AG09319 (cell line): ENCODE data around the gene MED17.

ENCODE experiments used
- DNase-seq: peaks from one replicate; pipeline ENCODE4 v3.0.0-alpha.2; 2010; ENCODE audit warnings: low read depth; ENCODE audit errors: extremely low read depth
- TF ChIP-seq, protein P1 (sequence below): IDR thresholded peaks from 2 replicates; pipeline ENCODE4 v1.5.1; 2011; ENCODE audit warnings: low read depth, mild to moderate bottlenecking, inconsistent platforms, low read length, moderate library complexity

MED17 gene

DNA sequence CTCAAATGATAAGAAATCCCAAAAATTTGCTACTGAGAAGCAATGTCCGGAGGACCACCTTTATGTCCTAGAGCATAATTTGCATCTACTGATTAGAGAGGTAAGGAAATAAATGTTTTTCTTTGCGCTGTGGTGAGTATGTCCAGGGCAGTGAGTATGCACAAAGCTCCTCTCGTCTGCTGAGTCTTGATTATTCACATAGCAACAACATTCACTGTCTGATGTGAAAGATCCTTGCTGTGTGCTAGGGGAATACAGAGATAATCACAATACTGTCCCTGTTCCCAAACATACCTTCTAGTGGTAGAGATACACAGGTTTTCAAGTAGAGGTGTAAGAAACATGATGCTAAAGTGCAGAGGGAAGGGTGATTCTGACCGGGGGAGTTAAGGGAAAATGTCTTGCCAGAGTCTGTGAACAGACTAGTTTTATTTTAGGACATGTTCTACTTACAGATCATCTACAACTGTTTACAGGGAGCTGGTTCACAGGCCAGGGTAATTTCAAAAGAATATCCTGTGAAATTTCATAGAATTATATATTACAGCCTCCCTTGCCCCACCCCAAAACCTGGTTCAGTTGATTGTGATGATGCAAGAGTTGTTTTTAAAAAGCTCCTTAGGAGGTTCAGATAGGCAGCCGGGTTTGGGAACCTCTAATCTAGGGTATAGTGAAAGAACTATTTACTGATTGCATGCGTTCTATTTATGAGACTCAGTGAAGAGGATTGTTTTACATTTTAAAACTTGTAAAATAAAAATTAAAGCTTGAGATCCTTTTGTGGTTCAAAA, 12.6 kb downstream of the MED17 start:
- TF ChIP-seq, protein P1, sequence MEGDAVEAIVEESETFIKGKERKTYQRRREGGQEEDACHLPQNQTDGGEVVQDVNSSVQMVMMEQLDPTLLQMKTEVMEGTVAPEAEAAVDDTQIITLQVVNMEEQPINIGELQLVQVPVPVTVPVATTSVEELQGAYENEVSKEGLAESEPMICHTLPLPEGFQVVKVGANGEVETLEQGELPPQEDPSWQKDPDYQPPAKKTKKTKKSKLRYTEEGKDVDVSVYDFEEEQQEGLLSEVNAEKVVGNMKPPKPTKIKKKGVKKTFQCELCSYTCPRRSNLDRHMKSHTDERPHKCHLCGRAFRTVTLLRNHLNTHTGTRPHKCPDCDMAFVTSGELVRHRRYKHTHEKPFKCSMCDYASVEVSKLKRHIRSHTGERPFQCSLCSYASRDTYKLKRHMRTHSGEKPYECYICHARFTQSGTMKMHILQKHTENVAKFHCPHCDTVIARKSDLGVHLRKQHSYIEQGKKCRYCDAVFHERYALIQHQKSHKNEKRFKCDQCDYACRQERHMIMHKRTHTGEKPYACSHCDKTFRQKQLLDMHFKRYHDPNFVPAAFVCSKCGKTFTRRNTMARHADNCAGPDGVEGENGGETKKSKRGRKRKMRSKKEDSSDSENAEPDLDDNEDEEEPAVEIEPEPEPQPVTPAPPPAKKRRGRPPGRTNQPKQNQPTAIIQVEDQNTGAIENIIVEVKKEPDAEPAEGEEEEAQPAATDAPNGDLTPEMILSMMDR, result no peak
- no peak for DNase-seq

DNA sequence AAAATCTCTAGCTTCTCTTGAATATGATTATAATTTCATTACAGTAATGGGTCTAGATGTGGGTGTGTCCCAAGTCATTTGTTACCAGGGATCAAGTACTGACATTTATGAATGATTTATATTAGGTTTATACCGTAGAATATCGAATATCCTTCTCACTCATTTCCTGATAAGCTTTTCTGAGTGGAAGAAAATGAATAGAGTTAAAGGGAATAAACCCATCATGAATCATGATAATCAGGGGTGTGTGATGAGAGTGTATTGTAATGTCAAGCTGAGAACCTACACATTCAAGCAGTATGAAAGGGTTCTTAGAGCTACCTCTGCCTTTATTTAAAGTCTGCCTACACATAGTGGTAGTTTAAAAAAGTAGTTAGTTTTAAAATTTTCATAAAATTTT, 17.3 kb downstream of the MED17 start:
- TF ChIP-seq, protein P1, result no peak
- no peak for DNase-seq

DNA sequence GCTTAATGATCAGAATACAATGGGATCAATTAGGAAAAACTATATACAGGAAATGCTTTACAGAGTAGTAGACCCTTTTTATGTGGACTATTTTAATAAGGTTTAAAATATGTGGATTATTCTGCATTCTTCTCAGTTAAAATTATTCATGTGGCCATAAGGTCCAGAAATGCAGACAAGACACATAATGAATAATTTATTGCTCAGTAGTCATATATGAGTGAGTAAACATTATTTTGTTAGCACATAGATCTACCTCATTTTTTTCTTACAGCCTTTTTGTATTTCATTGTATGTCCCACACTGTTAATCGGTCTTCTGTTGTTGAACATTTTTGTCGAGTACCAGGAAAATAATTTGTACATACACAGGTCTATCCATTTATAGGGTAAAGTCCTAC, 20.8 kb downstream of the MED17 start:
- TF ChIP-seq, protein P1, result no peak
- DNase-seq, result no peak

DNA sequence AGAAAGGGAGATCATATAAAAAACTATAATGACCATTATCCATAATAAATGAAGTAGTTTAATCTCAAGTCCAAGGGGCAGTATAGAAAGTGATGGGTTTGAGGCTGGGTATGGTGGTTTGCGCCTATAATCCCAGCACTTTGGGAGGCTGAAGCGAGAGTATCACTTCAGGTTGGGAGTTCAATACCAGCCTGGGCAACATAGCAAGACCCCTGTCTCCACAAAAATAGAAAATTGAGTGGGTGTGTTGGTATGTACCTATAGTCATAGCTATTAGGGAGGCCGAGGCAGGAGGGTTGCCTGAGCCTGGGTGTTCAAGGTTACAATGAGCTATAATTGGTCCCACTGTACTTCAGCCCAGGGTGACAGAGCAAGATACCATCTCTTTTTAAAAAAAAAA, 23.9 kb downstream of the MED17 start:
- TF ChIP-seq, protein P1, result no peak
- no peak for DNase-seq

DNA sequence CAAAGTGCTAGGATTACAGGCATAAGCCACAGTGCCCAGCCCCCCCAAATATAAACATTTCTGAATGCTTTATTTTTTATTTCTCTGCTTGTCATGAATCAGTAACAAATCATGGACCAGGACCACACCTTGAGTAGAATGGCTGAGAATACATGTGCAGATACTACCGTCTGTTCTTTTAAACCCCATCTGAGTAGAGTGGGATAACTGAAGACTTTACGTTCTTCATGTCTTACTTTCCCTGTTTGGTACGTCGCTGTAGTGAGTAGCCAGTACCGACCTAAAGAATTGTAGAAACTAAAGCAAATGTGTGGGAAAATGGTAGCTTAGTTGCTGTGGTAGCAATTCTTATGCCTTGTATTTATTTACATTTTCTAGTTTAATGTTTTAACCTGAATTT, 29.9 kb downstream of the MED17 start:
- no peak for DNase-seq
- TF ChIP-seq, protein P1, result no peak

DNA sequence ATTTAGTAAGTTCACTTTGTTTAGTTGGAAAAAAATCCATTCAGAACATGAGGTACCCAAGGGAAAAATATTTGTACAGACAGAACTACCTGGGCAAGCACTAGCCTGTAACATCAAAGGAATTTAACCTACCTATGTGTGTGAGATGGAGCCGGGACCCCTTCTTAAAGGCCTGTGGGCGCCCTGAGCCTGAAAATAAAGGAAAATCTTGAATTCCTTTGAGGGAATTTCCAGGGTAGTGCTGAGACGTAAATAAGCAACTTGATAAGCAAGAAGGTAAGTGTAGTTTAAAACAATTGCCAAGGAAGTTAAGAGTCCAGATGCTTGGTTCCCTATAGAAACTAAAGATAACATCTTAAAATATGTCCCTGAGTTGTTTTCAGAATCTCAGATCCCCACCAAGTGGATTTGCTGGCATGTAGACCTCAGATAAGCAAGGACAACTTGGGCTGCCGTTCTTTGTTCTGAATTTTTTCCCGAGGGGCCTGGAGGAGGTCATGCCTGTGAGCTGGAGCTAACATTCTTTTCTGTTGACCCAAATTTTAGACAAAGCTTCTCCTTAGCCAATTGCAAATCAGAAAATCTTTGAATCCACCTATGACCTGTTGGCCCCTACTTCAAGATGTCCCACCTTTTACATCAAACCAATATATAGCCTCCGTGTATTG, 31.0 kb downstream of the MED17 start:
- no peak for DNase-seq
- TF ChIP-seq, protein P1, result no peak
